ENCODE measurements around the gene MAP1B.

DNA sequence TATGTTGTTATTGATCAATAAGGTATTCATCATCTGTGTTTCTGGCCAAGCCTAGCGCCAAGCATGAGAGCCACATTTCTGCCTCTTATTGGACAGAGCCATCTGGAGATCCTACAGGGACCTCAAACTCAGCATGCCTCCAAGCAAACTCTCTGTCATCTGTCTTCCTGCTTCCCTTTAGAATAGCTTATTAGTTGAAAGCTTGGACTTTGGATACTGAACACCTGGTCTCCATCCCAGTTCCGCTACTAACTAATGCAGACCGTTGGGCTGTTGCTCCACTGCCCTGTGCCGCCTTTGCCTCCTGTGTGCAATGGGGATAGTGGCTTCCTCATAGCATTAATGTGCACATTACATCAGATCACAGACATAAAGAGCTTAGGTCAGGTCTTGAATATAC, 65.5 kb downstream of the MAP1B start:
- TF ChIP-seq POLR2A (IDR thresholded peaks at IDR 0.05; ENCODE audit: low read depth, low read length) (no peak), EZH2 (IDR thresholded peaks at IDR 0.05; ENCODE audit: borderline replicate concordance, control insufficient read depth, low read depth, low read length) (no peak), FOXK2 (IDR thresholded peaks at IDR 0.05) (no peak), RAD21 (IDR thresholded peaks at IDR 0.05; ENCODE audit: insufficient read depth, low read depth, low read length) (no peak), MYC (IDR thresholded peaks at IDR 0.05; ENCODE audit: insufficient read depth, insufficient read length, insufficient replicate concordance, low read length, severe bottlenecking) (no peak), SP1 (IDR thresholded peaks at IDR 0.05; ENCODE audit: low read depth, low read length) (no peak)
- TF ChIP-seq, protein P1, sequence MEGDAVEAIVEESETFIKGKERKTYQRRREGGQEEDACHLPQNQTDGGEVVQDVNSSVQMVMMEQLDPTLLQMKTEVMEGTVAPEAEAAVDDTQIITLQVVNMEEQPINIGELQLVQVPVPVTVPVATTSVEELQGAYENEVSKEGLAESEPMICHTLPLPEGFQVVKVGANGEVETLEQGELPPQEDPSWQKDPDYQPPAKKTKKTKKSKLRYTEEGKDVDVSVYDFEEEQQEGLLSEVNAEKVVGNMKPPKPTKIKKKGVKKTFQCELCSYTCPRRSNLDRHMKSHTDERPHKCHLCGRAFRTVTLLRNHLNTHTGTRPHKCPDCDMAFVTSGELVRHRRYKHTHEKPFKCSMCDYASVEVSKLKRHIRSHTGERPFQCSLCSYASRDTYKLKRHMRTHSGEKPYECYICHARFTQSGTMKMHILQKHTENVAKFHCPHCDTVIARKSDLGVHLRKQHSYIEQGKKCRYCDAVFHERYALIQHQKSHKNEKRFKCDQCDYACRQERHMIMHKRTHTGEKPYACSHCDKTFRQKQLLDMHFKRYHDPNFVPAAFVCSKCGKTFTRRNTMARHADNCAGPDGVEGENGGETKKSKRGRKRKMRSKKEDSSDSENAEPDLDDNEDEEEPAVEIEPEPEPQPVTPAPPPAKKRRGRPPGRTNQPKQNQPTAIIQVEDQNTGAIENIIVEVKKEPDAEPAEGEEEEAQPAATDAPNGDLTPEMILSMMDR (IDR thresholded peaks at IDR 0.05 in 2 of 3, conservative IDR thresholded peaks at IDR 0.05 in 1 of 3; ENCODE audit: control insufficient read depth in 2 of 3, extremely low read depth in 1 of 3, insufficient read depth in 1 of 3, low read depth in 3 of 3, low read length in 3 of 3) = no peak

Data from GM12878 (cell line).